Measurements from ENCODE around the gene SDR9C7. TPM values are rescaled to one million over a fixed set of nuclear protein-coding genes. Genes with fewer than 3 reads are reported as not detected.
"Not testable (repeated sequence)": the region's sequence is repeated elsewhere in the genome, so short reads cannot be mapped to it uniquely, and the experiment has no call there.

SDR9C7 gene
- total RNA-seq, 1 donor from 2014 or later = 0.22 TPM

DNA sequence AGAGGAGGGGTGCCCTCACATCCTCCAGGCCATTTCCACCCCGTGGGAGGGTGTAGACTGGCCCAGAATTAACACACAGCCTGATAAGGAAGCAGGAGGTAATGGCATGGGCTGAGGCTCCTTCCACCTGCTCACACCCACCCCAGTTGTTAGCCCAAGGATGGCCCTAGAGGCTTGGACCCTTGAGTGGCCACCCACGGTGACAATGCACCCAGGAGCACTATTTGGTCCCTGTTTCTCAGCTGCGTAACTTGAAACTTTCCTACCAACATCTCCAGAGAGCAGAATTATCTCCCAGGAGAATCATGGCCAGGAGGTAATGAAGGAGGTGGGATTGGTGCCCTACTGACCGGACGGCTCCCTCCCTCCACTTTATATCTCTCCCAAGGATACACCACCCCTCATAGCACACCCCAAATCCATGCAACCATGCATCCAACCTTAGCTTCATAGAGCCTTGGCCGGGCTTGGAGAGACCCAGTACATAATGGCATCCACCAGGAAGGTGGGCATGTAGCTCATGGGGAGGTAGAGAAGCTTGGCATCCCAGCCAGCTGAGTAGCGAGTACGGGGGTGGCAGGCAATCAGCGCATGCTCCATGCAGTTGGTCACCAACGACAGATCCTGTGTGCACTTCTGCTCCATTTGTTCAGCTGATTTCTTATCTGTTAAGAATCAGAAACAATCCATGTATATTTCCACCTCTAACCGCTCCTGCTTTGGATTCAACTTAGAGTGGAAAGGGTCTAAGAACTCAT, 17.6 kb upstream of the SDR9C7 start:
- Mint-ChIP-seq H3K27me3 (peaks cover 3% of the 10 kb centered on the region), H3K4me1 (ENCODE audit: unreplicated experiment) (no peaks in the 10 kb centered on the region), H3K27ac (no peak overlapping the region), H3K4me3 (no peak overlapping the region), H3K36me3 (no peaks in the 10 kb centered on the region), H3K9me3 (no peaks in the 10 kb centered on the region)
- DNase-seq (ENCODE audit: extremely low spot score, unreplicated experiment) = no peak
- TF ChIP-seq, protein P1, sequence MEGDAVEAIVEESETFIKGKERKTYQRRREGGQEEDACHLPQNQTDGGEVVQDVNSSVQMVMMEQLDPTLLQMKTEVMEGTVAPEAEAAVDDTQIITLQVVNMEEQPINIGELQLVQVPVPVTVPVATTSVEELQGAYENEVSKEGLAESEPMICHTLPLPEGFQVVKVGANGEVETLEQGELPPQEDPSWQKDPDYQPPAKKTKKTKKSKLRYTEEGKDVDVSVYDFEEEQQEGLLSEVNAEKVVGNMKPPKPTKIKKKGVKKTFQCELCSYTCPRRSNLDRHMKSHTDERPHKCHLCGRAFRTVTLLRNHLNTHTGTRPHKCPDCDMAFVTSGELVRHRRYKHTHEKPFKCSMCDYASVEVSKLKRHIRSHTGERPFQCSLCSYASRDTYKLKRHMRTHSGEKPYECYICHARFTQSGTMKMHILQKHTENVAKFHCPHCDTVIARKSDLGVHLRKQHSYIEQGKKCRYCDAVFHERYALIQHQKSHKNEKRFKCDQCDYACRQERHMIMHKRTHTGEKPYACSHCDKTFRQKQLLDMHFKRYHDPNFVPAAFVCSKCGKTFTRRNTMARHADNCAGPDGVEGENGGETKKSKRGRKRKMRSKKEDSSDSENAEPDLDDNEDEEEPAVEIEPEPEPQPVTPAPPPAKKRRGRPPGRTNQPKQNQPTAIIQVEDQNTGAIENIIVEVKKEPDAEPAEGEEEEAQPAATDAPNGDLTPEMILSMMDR (conservative IDR thresholded peaks at IDR 0.05) = no peak

DNA sequence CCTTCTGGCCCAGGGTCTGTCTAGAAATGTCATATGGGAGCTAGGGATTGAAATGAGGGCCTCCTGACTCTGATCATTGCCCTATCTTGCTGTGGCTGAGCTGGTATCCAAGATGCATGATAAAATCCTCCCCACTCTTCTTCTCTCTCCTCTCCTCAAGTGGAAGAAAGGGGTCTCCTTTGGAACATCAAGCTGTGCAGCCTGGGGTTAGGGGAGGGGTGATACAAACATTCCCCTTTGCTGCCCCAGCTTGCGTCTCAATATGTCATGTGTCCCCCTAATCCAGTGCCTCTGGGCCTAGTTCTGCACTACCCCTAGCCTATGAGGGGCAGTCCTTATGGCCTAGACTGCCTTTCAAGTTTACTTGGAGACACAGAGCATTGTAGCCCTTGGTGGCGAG, 14.7 kb upstream of the SDR9C7 start:
- H3K4me3 Mint-ChIP-seq = no peak overlapping the region
- H3K4me1 Mint-ChIP-seq (ENCODE audit: unreplicated experiment) = no peaks in the 10 kb centered on the region
- peaks cover 12% of the 10 kb centered on the region for H3K27me3 Mint-ChIP-seq
- TF ChIP-seq, protein P1 (conservative IDR thresholded peaks at IDR 0.05) = no peak
- H3K9me3 Mint-ChIP-seq = no peaks in the 10 kb centered on the region
- DNase-seq (ENCODE audit: extremely low spot score, unreplicated experiment) = no peak
- H3K27ac Mint-ChIP-seq = no peak overlapping the region
- H3K36me3 Mint-ChIP-seq = no peaks in the 10 kb centered on the region

DNA sequence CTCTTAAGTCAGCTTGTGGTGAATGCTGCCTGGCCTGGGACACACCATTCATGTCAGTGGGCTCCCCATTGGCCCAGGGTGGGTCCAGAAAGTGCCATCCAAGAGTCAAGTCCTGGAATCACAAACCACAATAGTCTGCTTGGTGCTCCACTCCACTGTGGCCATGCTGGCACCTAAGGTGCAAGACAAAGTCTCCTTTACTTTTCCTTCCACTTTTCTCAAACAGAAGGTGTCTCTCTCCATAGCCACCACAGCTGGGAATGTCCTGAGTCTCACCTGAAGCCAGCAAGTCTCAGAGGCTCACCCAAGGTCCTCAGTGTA, 14.2 kb upstream of the SDR9C7 start:
- Mint-ChIP-seq H3K9me3 (no peaks in the 10 kb centered on the region), H3K36me3 (no peaks in the 10 kb centered on the region), H3K27me3 (peaks cover 13% of the 10 kb centered on the region), H3K4me1 (ENCODE audit: unreplicated experiment) (no peaks in the 10 kb centered on the region), H3K4me3 (no peak overlapping the region), H3K27ac (no peak overlapping the region)
- TF ChIP-seq, protein P1 (conservative IDR thresholded peaks at IDR 0.05) = no peak
- no peak for DNase-seq (ENCODE audit: extremely low spot score, unreplicated experiment)

DNA sequence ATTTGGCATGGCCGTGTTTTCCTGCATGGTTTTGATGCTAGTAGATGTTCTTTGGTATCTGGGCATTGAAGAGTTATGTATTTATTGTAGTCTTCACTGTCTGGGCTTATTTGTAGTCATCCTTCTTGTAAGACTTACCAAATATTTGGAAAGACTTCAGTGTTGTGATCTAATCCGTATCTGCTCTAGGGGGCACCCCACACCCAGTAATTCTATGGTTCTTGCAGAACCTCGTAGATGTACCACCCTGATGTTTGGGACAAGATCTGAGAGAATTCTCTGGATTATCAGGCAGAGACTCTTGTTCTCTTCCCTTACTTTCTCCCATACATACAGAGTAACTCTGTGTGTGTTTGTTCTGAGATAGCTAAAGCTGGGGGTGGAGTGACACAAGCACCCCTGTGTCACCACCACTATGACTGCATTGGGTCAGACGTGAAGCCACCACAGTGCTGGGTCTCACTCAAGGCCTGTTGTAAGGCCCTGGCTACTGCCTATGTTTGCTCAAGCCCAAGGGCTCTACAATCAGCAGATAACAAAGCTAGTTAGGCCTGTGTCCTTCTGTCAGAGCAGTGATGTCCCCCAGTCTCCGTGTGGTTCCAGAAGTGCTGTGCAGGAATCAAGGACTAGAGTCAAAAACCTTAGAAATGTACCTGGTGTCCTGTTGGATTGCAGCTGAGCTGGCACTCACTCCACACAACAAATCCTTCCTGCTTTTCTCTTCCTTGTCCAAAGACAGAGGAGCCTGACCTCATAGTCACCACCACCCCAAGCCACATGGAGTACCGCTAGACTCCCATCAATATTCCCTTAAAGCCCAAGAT, 13.6 kb upstream of the SDR9C7 start:
- Mint-ChIP-seq H3K27ac (no peak overlapping the region), H3K27me3 (peaks cover 15% of the 10 kb centered on the region), H3K9me3 (no peaks in the 10 kb centered on the region), H3K4me3 (no peak overlapping the region), H3K36me3 (no peaks in the 10 kb centered on the region), H3K4me1 (ENCODE audit: unreplicated experiment) (no peaks in the 10 kb centered on the region)
- DNase-seq (ENCODE audit: extremely low spot score, unreplicated experiment) = no peak
- TF ChIP-seq, protein P1 (conservative IDR thresholded peaks at IDR 0.05) = no peak

DNA sequence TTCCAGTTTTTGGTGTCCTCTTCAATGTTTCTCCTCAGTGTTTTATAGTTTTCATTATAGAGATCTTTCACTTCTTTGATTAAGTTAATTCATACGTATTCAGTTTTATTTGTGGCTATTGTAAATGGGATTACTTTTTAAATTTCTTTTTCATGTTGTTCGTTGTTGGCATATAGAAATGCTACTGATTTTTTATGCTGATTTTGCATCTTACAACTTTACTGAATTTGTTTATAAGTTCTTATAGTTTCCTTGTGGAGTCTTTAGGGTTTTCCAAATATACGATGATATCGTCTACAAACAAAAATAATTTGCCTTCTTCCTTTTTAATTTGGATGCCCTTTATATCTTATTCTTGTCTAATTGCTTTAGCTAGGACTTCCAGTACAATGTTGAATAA, 9.7 kb upstream of the SDR9C7 start:
- TF ChIP-seq, protein P1 (conservative IDR thresholded peaks at IDR 0.05) = no peak
- no peaks in the 10 kb centered on the region for H3K36me3 Mint-ChIP-seq

DNA sequence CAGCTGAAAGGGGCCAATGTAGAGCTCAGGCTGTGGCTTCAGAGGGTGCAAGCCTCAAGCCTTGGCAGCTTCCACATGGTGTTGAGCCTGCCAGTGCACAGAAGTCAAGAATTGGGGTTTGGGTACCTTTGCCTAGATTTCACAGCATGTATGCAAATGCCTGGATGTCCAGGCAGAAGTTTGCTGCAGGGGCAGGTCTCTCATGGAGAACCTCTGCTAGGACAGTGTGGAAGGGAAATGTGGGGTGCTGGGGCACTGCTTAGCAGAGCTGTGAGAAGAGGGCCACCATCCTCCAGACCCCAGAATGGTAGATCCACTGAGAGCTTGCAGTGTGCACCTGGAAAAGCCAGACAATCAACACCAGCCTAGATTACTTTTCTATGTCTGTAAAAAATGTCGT, 9.2 kb upstream of the SDR9C7 start:
- H3K36me3 Mint-ChIP-seq; DNase-seq (ENCODE audit: extremely low spot score, unreplicated experiment); H3K4me3 Mint-ChIP-seq; H3K4me1 Mint-ChIP-seq (ENCODE audit: unreplicated experiment); H3K27ac Mint-ChIP-seq; H3K9me3 Mint-ChIP-seq: not testable (repeated sequence)
- H3K27me3 Mint-ChIP-seq = peaks cover 29% of the 10 kb centered on the region

More for the DNA sequence above, 9.7 kb upstream of the SDR9C7 start:
- no peak for DNase-seq (ENCODE audit: extremely low spot score, unreplicated experiment)
- Mint-ChIP-seq H3K27ac (no peak overlapping the region), H3K27me3 (peaks cover 29% of the 10 kb centered on the region), H3K9me3 (no peaks in the 10 kb centered on the region), H3K4me1 (ENCODE audit: unreplicated experiment) (peaks cover 9% of the 10 kb centered on the region), H3K4me3 (no peak overlapping the region)

Data from type B pancreatic cell (in vitro differentiated cells).